Heart left ventricle (tissue), 16 donors: Measurements from ENCODE around the gene PREX1. TPM values are rescaled to one million over a fixed set of nuclear protein-coding genes. Genes with fewer than 3 reads are reported as not detected.

Experiments
- ATAC-seq, 4 donors: fragments of 200-7000 bp; cut with Tn5 transposase; one replicate each; pipeline ENCODE4 v1.9.1; 2020 to 2022; ENCODE audit warnings: moderate library complexity in 4 of 4, mild to moderate bottlenecking in 3 of 4, moderate number of reproducible peaks in 1 of 4
- DNase-seq, 5 donors: peaks; one replicate each; pipeline ENCODE4 v3.0.0-alpha.2; 2020
- H3K27ac ChIP-seq, 12 donors: fragments of 200-600 bp; sonication (generic) in 4 of 12; one replicate each; pipeline versions ENCODE4 v1.5.0 to v1.8.0; 2016 to 2022; ENCODE audit warnings: mild to moderate bottlenecking in 2 of 12
- H3K27me3 ChIP-seq, 9 donors: fragments of 200-600 bp; sonication (generic) in 2 of 9; one replicate each; pipeline versions ENCODE4 v1.5.1 to v1.8.0; 2016 to 2022; ENCODE audit warnings: mild to moderate bottlenecking in 3 of 9
- H3K36me3 ChIP-seq, 9 donors: fragments of 200-600 bp; sonication (generic) in 2 of 9; one replicate each; pipeline versions ENCODE4 v1.5.0 to v1.8.0; 2018 to 2022; ENCODE audit warnings: mild to moderate bottlenecking in 2 of 9
- H3K4me1 ChIP-seq, 12 donors: fragments of 200-600 bp; sonication (generic) in 4 of 12; one replicate each; pipeline versions ENCODE4 v1.5.0 to v1.8.0; 2016 to 2022; ENCODE audit warnings: mild to moderate bottlenecking in 3 of 12
- H3K4me3 ChIP-seq, 12 donors: fragments of 200-600 bp; sonication (generic) in 4 of 12; one replicate each; pipeline versions ENCODE4 v1.5.0 to v1.8.0; 2017 to 2022; ENCODE audit warnings: mild to moderate bottlenecking in 9 of 12, moderate library complexity in 4 of 12
- H3K9me3 ChIP-seq, 12 donors: fragments of 200-600 bp; sonication (generic) in 4 of 12; one replicate each; pipeline versions ENCODE4 v1.5.0 to v1.8.0; 2016 to 2022; ENCODE audit warnings: mild to moderate bottlenecking in 1 of 12
- CTCF ChIP-seq, 12 donors: fragments of 200-600 bp; sonication (generic) in 4 of 12; IDR thresholded peaks; one replicate each; pipeline versions ENCODE4 v1.5.0 to v1.8.0; 2018 to 2022; ENCODE audit warnings: antibody characterized with exemption in 12 of 12, mild to moderate bottlenecking in 5 of 12
- POLR2A ChIP-seq, 2 donors: fragments of 450-650 bp; IDR thresholded peaks; one replicate each; pipeline ENCODE4 v1.6.1; 2017; ENCODE audit warnings: antibody characterized with exemption in 2 of 2, mild to moderate bottlenecking in 2 of 2, moderate library complexity in 2 of 2
- WGBS, 4 donors: extraction: QIAGEN DNeasy Blood & Tissue Kit in 2 of 4; methylation state at CpG; one replicate each; pipeline versions ENCODE4 v1.1.5 to v1.1.7; 2013 to 2018; 5-methylcytosine and 5-hydroxymethylcytosine counted together
- intact Hi-C, 10 donors: fragments of 100-400 bp; cut with DNase I; formaldehyde crosslinking; loops; one replicate each; pipeline versions ENCODE4 v1.11.1 to v1.14.2; 2022
- polyA plus RNA-seq, 2 donors: library from polyadenylated mRNA; stranded (reverse); fragments of 200-250 nt; gene quantifications; one replicate each; pipeline ENCODE4 v1.2.3, GENCODE V29; 2013
- total RNA-seq, 9 donors: library from RNA; depleted of rRNA in 2 of 9; stranded (reverse); fragments of >200 nt in 2 of 9; fragmentation: NEBNext Ultra II Directional in 3 of 9; extraction: Animal tissue kit (Norgen Biotek cat#: 25700) in 3 of 9; gene quantifications; one replicate each; pipeline versions ENCODE4 v1.1.0 to v1.2.4, GENCODE V29; 2016 to 2023
- donor health status: ischemic (EF 13 %, LVEDD 7.1; RV severe dilation, severe dysfunction).
- donor health status: healthy with polysubstance abuse.
- donor health status: DM: no; HTN: yes; CAD: no.
- donor health status: DM: no; HTN: no; CAD: no.
- donor health status: ischemic (EF 25% LVEDD 6.9; RV normal size, moderate dysfunction).
- donor health status: ischemic (EF 25% LVEDD 5.7; RV mildly dilated, moderate dysfunction).
- donor health status: healthy.
- donor health status: DM: yes; HTN: yes; CAD: no.
- donor health status: ischemic (EF 35%, LVEDD 5.7; RV mildly dilated, moderate dysfunction).
- donor health status: nonischemic (EF 11% LVEDD 7.7; RV severe dilation, severe dysfunction).
- donor health status: DM: yes; HTN: yes; CAD: no.
- donor health status: PGD.
- donor health status: ischemic (EF 29% LVEDD 5.4; RV normal size, mild dysfunction).
- donor health status: nonischemic (EF 23%, LVEDD 6.1; RV moderate dilation, normal function).

The PREX1 gene
- total and polyA plus RNA-seq, 11 donors = 7.2 to 41.5 (median 11.9) TPM

DNA sequence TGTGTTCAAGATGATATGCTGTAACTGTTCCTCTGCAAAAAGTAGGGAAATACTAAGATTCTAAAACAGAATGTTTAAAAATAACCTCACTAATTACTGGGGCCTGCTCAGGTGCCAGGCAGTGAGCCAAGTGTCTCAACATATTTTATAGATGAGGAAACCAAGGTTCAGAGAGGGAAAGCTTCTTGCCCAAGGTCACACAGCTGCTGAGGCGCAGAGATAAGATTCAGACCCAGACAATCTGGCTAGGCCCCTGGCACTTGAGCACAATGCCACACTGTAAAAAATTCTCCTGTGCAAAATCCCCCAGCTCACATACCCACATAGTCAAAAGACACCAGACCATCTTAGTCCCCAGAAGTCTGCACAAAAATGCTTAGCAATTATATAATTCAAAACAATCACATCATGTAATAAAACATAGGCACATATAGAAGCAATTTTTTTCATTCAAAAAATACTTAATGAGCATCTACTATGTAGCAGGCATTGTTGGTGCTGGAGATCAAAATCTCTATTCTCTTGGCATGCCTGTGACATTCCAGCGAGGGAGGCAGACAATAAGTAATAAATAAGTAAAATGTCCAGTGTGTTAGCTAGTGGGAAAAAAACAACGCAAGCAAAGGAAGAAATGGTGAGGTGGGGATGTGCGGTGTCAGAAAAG, 10.3 kb downstream of the PREX1 start:
- H3K27ac ChIP-seq = peak overlapping the region in 1 of 12 donors; percentile 91
- ATAC-seq (no peak), DNase-seq (no peak)
- no peak overlapping the region for H3K4me3 ChIP-seq
- no peaks in the 10 kb centered on the region for H3K9me3 ChIP-seq
- 80 to 90% (median 83%) methylated on average over 4 of the region's 4 CpGs for WGBS, 4 donors
- intact Hi-C loops = no loop called here
- TF ChIP-seq POLR2A (IDR thresholded peaks at IDR 0.05) (no peak), CTCF (IDR thresholded peaks at IDR 0.05) (no peak)
- H3K36me3 ChIP-seq = peaks cover 0 to 27% (median 0%) of the 10 kb centered on the region in 9 donors
- H3K4me1 ChIP-seq = peaks cover 0 to 94% (median 7%) of the 10 kb centered on the region in 12 donors
- no peaks in the 10 kb centered on the region for H3K27me3 ChIP-seq

DNA sequence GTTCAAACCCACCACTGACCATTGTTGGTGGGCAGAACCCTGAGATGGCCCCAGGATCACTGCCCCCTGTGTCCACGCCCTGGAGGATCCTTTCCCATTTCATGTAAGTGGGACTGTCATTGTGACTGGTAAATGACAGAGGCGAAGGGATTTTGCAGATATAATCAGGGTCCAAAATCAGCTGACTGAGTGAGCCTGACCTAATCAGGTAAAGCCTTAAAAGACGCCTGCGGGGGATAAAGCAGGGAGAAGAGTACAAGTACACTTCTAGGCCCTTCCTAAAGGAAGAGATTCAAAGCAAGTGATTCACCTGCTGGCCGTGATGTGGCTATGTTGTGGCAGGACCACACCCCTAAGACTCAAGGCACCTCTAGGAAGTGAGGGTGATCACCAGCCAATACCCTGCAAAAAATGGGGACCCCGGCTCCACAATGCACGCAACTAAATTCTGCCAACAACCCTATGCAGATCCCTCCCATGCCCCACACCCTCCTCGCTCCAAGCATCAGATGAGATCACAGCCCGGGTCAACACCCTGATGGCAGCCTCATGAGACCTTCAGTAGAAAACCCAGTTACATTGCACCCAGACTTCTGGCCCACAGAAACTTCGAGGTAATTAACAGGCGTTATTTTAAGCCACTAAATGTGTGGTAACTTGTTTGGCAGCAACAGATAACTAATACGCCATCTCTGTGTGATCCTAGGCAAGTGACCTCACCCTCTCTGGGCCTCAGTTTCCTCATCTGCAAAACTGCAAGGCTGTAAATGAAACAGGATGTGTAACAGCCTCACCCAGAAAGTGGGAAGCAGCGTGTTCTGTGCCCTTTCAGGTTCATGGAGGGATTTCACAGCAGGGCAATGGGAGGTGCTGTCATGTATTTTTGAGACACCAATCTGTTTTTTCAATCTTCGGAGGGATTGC, 11.3 kb downstream of the PREX1 start:
- no peak overlapping the region for H3K4me3 ChIP-seq
- intact Hi-C loops = no loop called here
- ATAC-seq (no peak), DNase-seq (no peak)
- H3K9me3 ChIP-seq = no peaks in the 10 kb centered on the region
- TF ChIP-seq CTCF (IDR thresholded peaks at IDR 0.05) (no peak), POLR2A (IDR thresholded peaks at IDR 0.05) (no peak)
- peak overlapping the region in 1 of 12 donors; percentile 91 for H3K27ac ChIP-seq
- no peaks in the 10 kb centered on the region for H3K27me3 ChIP-seq
- H3K4me1 ChIP-seq = peaks cover 0 to 86% (median 7%) of the 10 kb centered on the region in 12 donors
- H3K36me3 ChIP-seq = peaks cover 0 to 22% (median 0%) of the 10 kb centered on the region in 9 donors
- 84 to 95% (median 92%) methylated on average over 10 to 14 of the region's 14 CpGs for WGBS, 4 donors

DNA sequence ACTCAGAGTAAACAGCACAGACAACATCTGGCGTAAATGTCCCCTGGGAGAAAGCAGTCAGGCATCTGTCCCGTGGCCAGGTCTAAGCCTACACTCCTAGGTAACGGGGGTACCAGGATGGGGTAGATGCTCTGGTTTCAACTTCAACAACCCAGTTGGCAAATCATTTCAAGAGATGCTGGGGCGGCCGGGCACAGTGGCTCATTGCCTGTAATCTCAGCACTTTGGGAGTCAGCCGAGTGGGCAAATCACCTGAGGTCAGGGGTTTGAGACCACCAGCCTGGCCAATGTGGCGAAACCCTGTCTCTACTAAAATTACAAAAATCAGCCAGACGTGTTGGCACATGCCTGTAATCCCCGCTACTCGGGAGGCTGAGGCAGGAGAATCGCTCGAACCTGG, 12.3 kb downstream of the PREX1 start:
- WGBS, 4 donors = 91 to 95% (median 93%) methylated on average over 12 of the region's 12 CpGs
- peaks cover 0 to 84% (median 7%) of the 10 kb centered on the region in 12 donors for H3K4me1 ChIP-seq
- H3K4me3 ChIP-seq = no peak overlapping the region
- no peak overlapping the region for H3K27ac ChIP-seq
- intact Hi-C loops = no loop called here
- H3K27me3 ChIP-seq = no peaks in the 10 kb centered on the region
- no peak for TF ChIP-seq POLR2A (IDR thresholded peaks at IDR 0.05)
- no peak for TF ChIP-seq CTCF (IDR thresholded peaks at IDR 0.05)
- no peak for ATAC-seq
- no peaks in the 10 kb centered on the region for H3K9me3 ChIP-seq
- peaks cover 0 to 12% (median 0%) of the 10 kb centered on the region in 9 donors for H3K36me3 ChIP-seq
- no peak for DNase-seq

DNA sequence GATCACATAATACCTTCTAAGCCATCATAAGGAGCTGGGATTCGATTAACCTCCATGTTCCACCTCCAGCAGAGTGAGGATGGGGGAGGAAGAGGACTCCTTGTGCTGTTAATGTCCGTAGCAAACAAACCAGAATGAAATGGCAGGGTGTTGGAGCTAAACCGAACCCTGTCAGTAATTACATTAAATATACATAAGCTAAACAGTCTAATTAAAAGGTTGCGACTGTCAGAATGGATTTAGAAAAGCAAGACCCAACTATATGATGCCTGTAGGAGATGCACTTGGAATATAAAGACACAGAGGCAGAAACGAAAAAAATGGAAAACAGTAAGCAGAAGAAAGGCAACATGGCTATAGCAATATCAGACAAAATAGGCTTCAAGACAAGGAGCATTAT, 13.2 kb downstream of the PREX1 start:
- Histone ChIP-seq H3K9me3 (no peaks in the 10 kb centered on the region), H3K4me3 (no peak overlapping the region), H3K36me3 (peaks cover 0 to 9% (median 0%) of the 10 kb centered on the region in 9 donors), H3K27me3 (no peaks in the 10 kb centered on the region), H3K27ac (no peak overlapping the region), H3K4me1 (peaks cover 0 to 84% (median 7%) of the 10 kb centered on the region in 12 donors)
- ATAC-seq = no peak
- WGBS, 4 donors = 93 to 97% (median 95%) methylated on average over 5 of the region's 5 CpGs
- intact Hi-C loops = no loop called here
- TF ChIP-seq POLR2A (IDR thresholded peaks at IDR 0.05) (no peak), CTCF (IDR thresholded peaks at IDR 0.05) (no peak)
- DNase-seq = no peak
